GM18526 (cell line): ENCODE measurements around the gene GDNF.

ENCODE experiments used
- POLR2A ChIP-seq: IDR thresholded peaks from 3 replicates; pipeline ENCODE4 v1.6.1; 2011; ENCODE audit not compliant: insufficient read length; ENCODE audit errors: extremely low read depth

The GDNF gene

DNA sequence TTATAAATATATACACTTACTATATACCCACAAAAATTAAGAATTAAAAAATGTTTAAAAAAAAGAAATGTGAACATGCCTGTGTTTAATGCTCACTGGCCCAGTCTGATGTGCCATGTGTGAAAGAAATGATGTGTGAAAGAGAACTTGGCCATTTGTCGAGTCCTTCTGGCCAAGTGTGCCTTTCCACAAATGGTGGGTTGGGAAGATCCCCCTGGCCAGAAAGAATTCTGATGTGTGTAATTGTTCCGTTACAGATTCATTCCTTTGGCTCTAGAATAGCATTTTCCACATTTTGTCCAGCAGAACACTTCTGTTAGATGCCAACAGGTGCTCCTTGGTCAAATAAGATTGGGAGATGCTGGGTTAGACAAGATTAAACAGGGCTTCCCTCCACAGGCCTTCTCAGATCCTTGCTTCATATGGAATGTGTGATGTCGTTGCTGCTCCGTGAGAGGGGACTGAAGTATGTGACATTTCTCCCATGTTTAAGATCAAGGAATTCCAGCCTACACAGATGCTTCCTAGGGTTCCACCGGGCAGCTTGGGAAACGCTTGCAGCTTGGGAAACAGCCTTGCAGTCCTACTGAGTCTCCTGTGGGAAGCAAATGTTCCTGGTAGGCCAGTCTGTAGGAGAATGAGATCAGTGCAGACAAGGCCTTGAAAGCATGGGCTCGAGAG, 32.1 kb downstream of the GDNF start:
- no peak for TF ChIP-seq POLR2A

DNA sequence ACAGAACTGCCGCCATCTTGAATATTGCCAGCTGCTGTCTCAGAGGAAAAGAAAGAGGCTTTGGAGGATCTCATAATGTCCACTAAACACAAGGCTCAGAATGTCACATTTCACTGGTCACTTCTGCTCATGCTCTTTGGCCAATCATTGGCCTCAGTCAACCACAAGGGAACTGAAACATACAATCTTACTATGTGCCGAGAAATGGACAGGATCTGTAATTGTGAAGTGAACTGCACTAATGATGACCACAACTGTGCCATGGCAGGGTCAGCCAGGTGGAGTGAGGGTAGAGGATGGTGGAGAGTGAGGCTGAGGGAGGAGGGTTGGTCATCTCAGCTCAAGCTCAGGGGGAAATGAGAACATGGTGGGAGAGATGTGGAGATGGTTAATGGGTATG, 32.8 kb downstream of the GDNF start:
- TF ChIP-seq POLR2A = no peak

GRCh38 chr5:37806476-37806875, 33.4 kb downstream of the GDNF start:
- TF ChIP-seq POLR2A = no peak

GRCh38 chr5:37806016-37806415, 33.8 kb downstream of the GDNF start:
- TF ChIP-seq POLR2A = no peak

DNA sequence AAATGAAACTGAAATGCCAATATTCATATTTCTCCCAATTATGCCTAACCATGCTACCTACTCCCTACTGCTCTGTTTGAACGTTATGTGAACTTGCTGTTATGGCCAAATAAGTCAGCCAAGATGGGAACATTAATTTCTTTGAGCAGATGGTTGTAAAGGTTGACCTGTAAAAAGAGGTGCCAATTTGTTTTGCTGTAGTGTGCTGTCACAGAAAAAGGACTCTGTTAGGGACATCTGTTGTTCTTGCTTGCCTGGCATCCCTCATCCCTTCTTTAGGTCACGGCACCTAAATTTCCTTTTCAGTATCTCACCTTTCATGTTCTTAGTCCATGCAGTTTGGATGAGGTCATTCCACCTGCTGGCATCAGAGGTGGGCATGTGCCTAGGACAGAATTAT, 35.4 kb downstream of the GDNF start:
- no peak for TF ChIP-seq POLR2A

- no peak for TF ChIP-seq POLR2A
These were observed 36.4 kb downstream of the GDNF start for GRCh38 chr5:37803487-37803886.

DNA sequence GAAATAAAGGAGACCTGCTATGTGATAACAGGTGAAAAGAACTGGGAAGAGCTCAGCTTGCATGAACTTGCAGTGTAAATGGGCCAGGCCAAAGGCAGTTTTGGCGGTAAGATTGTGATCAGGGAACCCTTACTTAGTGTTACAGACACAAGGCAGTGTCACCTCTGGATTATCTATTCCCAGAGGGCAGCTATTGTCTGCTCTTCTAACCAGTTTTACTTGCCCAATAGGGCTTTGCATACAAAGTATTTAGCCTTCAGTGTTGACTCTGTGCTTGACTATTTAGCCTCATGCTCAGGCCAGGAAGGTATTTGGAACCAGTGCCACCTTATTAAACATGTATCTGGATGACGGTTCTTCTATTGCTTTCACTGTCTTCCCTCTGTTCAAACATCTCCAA, 38.3 kb downstream of the GDNF start:
- TF ChIP-seq POLR2A = no peak

GRCh38 chr5:37799865-37800421, 39.9 kb downstream of the GDNF start:
- no peak for TF ChIP-seq POLR2A

- TF ChIP-seq POLR2A = no peak
These were observed 46.7 kb downstream of the GDNF start for GRCh38 chr5:37792975-37793631.

DNA sequence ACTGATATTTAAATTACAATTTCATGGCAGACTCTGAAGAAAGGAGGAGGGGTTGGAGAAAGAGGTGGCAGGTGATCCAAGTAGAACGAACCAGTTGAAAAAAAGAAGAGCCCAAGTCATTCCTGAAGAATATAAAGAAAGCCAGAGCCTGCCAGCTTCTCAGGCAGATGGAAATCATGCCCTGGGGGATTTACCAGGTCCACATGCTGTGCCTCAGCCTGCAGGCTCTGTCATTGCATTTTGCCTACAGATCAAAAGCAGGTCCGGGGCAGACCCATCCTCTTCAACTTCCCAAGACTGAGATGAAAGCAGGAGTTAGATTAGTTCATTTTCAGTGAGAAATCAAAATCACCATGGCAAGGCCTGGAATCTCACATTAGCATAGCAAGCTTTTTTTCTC, 48.5 kb downstream of the GDNF start:
- no peak for TF ChIP-seq POLR2A

DNA sequence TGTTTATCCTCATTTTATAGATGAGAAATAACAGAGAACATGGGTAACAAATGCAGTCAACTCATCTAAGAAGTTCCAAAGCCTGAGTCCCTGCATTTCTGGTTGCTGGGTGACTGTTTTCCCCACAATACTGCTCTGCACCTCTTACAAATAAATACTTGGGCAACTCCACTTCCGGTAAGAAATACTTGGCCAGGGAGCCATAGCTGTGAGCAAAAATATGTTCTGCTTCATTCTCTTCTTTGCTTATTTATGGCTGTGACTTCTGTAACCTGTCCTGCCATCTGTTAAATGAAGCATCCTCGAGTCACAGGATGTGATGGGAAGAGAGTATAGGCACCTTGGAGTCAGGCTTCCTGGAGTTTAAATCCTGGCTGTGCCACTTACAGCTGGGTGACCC, 49.9 kb downstream of the GDNF start:
- TF ChIP-seq POLR2A = no peak

DNA sequence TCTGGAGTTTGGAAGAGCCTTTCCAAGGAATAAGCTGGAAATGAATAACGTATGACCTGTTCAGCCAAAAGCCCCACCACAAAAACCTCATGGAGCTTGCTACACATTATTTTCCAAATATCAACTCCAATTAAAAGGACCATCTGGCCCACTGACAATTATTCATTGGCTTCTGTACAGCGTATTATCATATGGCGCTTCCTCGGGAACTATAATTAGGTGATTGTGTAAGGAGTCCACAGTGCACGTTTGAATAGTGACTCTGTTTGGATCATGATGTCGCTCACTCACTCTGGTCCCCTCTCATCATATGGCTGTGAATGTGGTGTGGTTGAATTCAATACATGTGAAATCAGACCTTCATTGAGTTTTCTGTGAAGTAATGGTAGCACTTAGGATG, 52.1 kb downstream of the GDNF start:
- no peak for TF ChIP-seq POLR2A

DNA sequence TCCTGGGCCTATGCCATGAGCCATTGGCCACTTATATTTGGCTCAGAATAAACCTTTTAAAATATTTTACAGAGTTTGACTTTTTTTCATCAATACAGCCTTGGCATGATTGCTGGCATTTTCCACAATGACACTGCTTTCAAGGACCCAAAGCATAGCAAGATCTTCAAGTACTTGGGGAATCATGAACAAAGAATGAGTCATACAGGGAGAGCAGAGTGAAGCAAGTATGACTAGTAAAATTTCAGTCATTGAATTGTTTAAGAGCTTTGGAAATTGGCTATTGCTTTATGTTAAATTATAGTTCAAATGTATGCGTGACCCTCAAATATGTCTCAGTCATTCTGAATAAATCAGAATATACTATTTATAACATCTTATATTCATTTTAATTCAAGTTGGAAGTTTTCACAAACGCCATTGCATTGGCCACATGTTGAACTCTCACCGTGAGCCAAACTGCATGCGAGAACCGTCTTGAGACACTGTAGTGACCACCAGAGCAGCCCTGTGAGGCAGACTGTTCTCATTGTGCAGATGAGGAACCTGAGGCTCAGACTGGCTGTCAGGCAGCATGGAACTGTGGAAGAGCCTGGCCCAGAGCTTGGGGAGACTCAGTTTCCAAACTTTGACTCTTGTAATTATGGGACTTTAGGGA, 52.9 kb downstream of the GDNF start:
- TF ChIP-seq POLR2A = no peak

DNA sequence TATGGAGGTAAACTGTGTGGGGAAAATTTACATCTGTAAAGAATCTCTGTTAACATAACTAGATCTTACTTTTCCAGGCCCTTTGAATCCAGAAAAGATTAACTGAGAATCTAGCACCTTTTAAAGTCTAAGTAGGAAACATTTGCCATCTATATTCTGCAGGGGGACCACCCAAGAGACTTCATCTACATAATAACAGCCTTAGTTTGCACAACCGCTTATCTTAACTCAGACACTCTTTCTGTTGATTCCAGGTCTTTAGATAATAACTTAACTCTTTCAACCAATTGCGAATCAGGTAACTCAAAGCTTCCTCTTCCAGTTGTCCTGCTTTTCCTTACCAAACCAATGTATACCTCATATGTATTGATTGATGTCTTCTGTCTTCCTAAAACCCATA, 53.4 kb downstream of the GDNF start:
- no peak for TF ChIP-seq POLR2A

GRCh38 chr5:37777432-37778130, 62.3 kb downstream of the GDNF start:
- no peak for TF ChIP-seq POLR2A

DNA sequence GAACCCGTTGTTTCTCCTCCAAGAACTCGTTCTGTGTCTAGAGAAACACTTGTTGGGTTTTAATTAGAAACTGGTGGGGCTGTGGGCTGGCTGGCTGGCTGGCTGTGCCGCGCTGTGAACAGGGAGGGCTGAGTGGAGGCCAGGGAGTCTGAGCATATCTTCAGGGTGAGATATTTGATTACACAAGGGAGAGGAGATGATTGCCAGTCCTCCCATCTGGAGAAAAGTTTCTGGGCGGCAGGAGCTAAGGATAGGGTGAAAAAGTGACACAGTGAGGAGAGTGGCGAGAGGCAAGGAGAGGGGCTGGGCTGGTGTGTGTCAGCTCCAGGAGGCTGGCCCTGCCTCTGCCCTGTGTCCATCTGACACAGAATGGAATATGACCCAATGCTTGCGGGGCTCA, 63.0 kb downstream of the GDNF start:
- no peak for TF ChIP-seq POLR2A
